Peyer's patch (tissue), 4 donors: ENCODE measurements around the gene TDG. TPM values are rescaled to one million over a fixed set of nuclear protein-coding genes. Genes with fewer than 3 reads are reported as not detected.

Experiments used
- DNase-seq, 3 donors: peaks; one replicate each; pipeline ENCODE4 v3.0.0-alpha.2; 2017 to 2019
- H3K27ac ChIP-seq, 4 donors: fragments of 200-600 bp; sonication (generic); one replicate each; pipeline ENCODE4 v1.5.1; 2016 to 2019
- H3K27me3 ChIP-seq, 2 donors: fragments of 200-600 bp; sonication (generic); one replicate each; pipeline ENCODE4 v1.5.1; 2019
- H3K36me3 ChIP-seq, 3 donors: fragments of 200-600 bp; sonication (generic); one replicate each; pipeline ENCODE4 v1.5.1; 2016 to 2019
- H3K4me1 ChIP-seq, 4 donors: fragments of 200-600 bp; sonication (generic); one replicate each; pipeline ENCODE4 v1.5.1; 2016 to 2019
- H3K4me3 ChIP-seq, 4 donors: fragments of 200-600 bp; sonication (generic); 1 replicate in 3 of 4; 2 replicates in 1 of 4; pipeline ENCODE4 v1.5.1; 2016 to 2019; ENCODE audit warnings: mild to moderate bottlenecking in 1 of 4
- H3K9me3 ChIP-seq, 4 donors: fragments of 200-600 bp; sonication (generic); one replicate each; pipeline ENCODE4 v1.5.1; 2016 to 2019; ENCODE audit warnings: mild to moderate bottlenecking in 1 of 4
- CTCF ChIP-seq, 6 experiments: fragments of 450-650 bp in 4 of 6; fragments of 200-600 bp in 2 of 6; sonication (generic) in 1 of 6; IDR thresholded peaks; one replicate each; pipeline ENCODE4 v1.5.1; 2017 to 2019; ENCODE audit warnings: antibody characterized with exemption in 6 of 6, mild to moderate bottlenecking in 3 of 6, moderate library complexity in 1 of 6
- POLR2A ChIP-seq, 2 donors: fragments of 450-650 bp; IDR thresholded peaks; one replicate each; pipeline ENCODE4 v1.5.1; 2017; ENCODE audit warnings: antibody characterized with exemption in 2 of 2, mild to moderate bottlenecking in 2 of 2, moderate library complexity in 2 of 2
- total RNA-seq, 4 donors: library from RNA; depleted of rRNA; stranded (reverse); fragments of >200 nt; gene quantifications; one replicate each; pipeline ENCODE4 v1.1.0, GENCODE V29; 2016

Gene TDG
- total RNA-seq, 4 donors from 2014 or later, result 24.5 to 37.0 (median 31.1) TPM

GRCh38 chr12:103956509-103957027 is 9.1 kb upstream of the TDG start:
- peaks cover 0 to 21% (median 0%) of the 10 kb centered on the region in 3 donors for H3K36me3 ChIP-seq
- no peaks in the 10 kb centered on the region for H3K9me3 ChIP-seq
- peak overlapping the region; percentile 59 to 89 (median 80) for H3K4me3 ChIP-seq
- peak overlapping the region; percentile 84 to 91 (median 86) for H3K27ac ChIP-seq
- peak in 1 of 3 donors; percentile 19 for DNase-seq
- peaks cover 0 to 13% (median 3%) of the 10 kb centered on the region in 4 donors for H3K4me1 ChIP-seq
- TF ChIP-seq CTCF (IDR thresholded peaks at IDR 0.05) (no peak), POLR2A (IDR thresholded peaks at IDR 0.05) (peak in 1 of 2 donors; percentile 25)
- no peaks in the 10 kb centered on the region for H3K27me3 ChIP-seq

- H3K9me3 ChIP-seq, result no peaks in the 10 kb centered on the region
- no peaks in the 10 kb centered on the region for H3K27me3 ChIP-seq
- peaks cover 0 to 8% (median 0%) of the 10 kb centered on the region in 3 donors for H3K36me3 ChIP-seq
- peaks cover 0 to 13% (median 3%) of the 10 kb centered on the region in 4 donors for H3K4me1 ChIP-seq
- peak overlapping the region; percentile 84 to 91 (median 86) for H3K27ac ChIP-seq
- TF ChIP-seq CTCF (IDR thresholded peaks at IDR 0.05), result no peak
- TF ChIP-seq POLR2A (IDR thresholded peaks at IDR 0.05), result no peak
- H3K4me3 ChIP-seq, result peak overlapping the region in 3 of 4 donors; percentile 59 to 89 (median 73)
- DNase-seq, result no peak
Measured at GRCh38 chr12:103957865-103958388, 7.7 kb upstream of the TDG start.

GRCh38 chr12:103958621-103959020 is 7.1 kb upstream of the TDG start:
- Histone ChIP-seq H3K27me3 (no peaks in the 10 kb centered on the region), H3K4me1 (peaks cover 0 to 13% (median 3%) of the 10 kb centered on the region in 4 donors), H3K4me3 (no peak overlapping the region), H3K27ac (no peak overlapping the region), H3K36me3 (peaks cover 0 to 1% (median 0%) of the 10 kb centered on the region in 3 donors), H3K9me3 (no peaks in the 10 kb centered on the region)
- no peak for DNase-seq
- TF ChIP-seq CTCF (IDR thresholded peaks at IDR 0.05), result no peak

- no peaks in the 10 kb centered on the region for H3K9me3 ChIP-seq
- no peak overlapping the region for H3K27ac ChIP-seq
- TF ChIP-seq CTCF (IDR thresholded peaks at IDR 0.05) (no peak), POLR2A (IDR thresholded peaks at IDR 0.05) (no peak)
- DNase-seq, result no peak
- H3K36me3 ChIP-seq, result no peaks in the 10 kb centered on the region
- no peak overlapping the region for H3K4me3 ChIP-seq
- H3K27me3 ChIP-seq, result no peaks in the 10 kb centered on the region
- peaks cover 0 to 17% (median 7%) of the 10 kb centered on the region in 4 donors for H3K4me1 ChIP-seq
Measured at GRCh38 chr12:103960616-103961227, 5.0 kb upstream of the TDG start.

GRCh38 chr12:103962493-103962892 is 3.2 kb upstream of the TDG start:
- Histone ChIP-seq H3K4me3 (no peak overlapping the region), H3K4me1 (peaks cover 0 to 20% (median 6%) of the 10 kb centered on the region in 4 donors), H3K9me3 (no peaks in the 10 kb centered on the region), H3K27ac (no peak overlapping the region), H3K27me3 (no peaks in the 10 kb centered on the region), H3K36me3 (no peaks in the 10 kb centered on the region)
- TF ChIP-seq POLR2A (IDR thresholded peaks at IDR 0.05), result no peak
- no peak for TF ChIP-seq CTCF (IDR thresholded peaks at IDR 0.05)
- no peak for DNase-seq
